Nephron progenitor cell (in vitro differentiated cells): ENCODE measurements around the gene RASSF9.

ENCODE experiments used
- DNase-seq: peaks from one replicate; pipeline ENCODE4 v3.0.0; 2021
- H3K27ac Mint-ChIP-seq: 2 replicates; pipeline ENCODE4 v1.8.0; 2021; ENCODE audit warnings: mild to moderate bottlenecking, moderate library complexity, mixed read lengths
- H3K27me3 Mint-ChIP-seq: 2 replicates; pipeline ENCODE4 v1.8.0; 2021; ENCODE audit warnings: mild to moderate bottlenecking, low read depth, mixed read lengths; ENCODE audit not compliant: poor library complexity
- H3K36me3 Mint-ChIP-seq: 2 replicates; pipeline ENCODE4 v1.8.0; 2021; ENCODE audit warnings: low read depth, mixed read lengths
- H3K4me1 Mint-ChIP-seq: 2 replicates; pipeline ENCODE4 v1.8.0; 2021; ENCODE audit warnings: mixed read lengths
- H3K4me3 Mint-ChIP-seq: 2 replicates; pipeline ENCODE4 v1.8.0; 2021; ENCODE audit warnings: mild to moderate bottlenecking, moderate library complexity, mixed read lengths
- H3K9me3 Mint-ChIP-seq: 2 replicates; pipeline ENCODE4 v1.8.0; 2021; ENCODE audit warnings: mild to moderate bottlenecking, moderate library complexity, mixed read lengths
- TF ChIP-seq, protein P1 (sequence below): fragments of 200-600 bp; sonication (generic); IDR thresholded peaks from 2 replicates; pipeline ENCODE4 v1.5.0; 2021; ENCODE audit warnings: antibody characterized with exemption

The RASSF9 gene

DNA sequence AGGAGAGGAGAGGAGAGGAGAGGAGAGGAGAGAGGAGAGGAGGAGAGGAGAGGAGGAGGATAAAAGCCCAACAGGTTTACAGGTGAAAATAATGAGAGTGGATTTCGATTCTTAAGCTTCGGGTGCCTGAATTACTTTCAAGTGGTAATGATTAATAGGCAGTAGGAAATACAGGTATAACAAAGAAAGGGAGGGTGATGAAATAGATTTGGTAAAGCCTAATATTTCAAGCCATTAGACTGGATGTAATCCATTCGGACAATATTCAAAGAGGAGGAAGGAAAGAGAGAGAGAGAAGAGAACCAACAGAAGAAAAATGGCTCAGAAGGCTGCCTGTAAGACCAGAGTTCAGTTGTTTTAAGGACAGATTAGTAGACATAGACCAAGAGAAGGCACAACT is 76.6 kb downstream of the RASSF9 start:
- H3K36me3 Mint-ChIP-seq, result no peaks in the 10 kb centered on the region
- H3K9me3 Mint-ChIP-seq, result peaks cover 15% of the 10 kb centered on the region
- H3K27ac Mint-ChIP-seq, result no peak overlapping the region
- H3K4me3 Mint-ChIP-seq, result no peak overlapping the region
- H3K27me3 Mint-ChIP-seq, result no peaks in the 10 kb centered on the region
- H3K4me1 Mint-ChIP-seq, result no peaks in the 10 kb centered on the region
- TF ChIP-seq, protein P1, sequence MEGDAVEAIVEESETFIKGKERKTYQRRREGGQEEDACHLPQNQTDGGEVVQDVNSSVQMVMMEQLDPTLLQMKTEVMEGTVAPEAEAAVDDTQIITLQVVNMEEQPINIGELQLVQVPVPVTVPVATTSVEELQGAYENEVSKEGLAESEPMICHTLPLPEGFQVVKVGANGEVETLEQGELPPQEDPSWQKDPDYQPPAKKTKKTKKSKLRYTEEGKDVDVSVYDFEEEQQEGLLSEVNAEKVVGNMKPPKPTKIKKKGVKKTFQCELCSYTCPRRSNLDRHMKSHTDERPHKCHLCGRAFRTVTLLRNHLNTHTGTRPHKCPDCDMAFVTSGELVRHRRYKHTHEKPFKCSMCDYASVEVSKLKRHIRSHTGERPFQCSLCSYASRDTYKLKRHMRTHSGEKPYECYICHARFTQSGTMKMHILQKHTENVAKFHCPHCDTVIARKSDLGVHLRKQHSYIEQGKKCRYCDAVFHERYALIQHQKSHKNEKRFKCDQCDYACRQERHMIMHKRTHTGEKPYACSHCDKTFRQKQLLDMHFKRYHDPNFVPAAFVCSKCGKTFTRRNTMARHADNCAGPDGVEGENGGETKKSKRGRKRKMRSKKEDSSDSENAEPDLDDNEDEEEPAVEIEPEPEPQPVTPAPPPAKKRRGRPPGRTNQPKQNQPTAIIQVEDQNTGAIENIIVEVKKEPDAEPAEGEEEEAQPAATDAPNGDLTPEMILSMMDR, result no peak
- DNase-seq, result no peak

GRCh38 chr12:85759091-85759490 is 77.1 kb downstream of the RASSF9 start:
- no peaks in the 10 kb centered on the region for H3K36me3 Mint-ChIP-seq
- no peaks in the 10 kb centered on the region for H3K4me1 Mint-ChIP-seq
- H3K27me3 Mint-ChIP-seq, result no peaks in the 10 kb centered on the region
- H3K27ac Mint-ChIP-seq, result no peak overlapping the region
- H3K9me3 Mint-ChIP-seq, result peaks cover 21% of the 10 kb centered on the region
- TF ChIP-seq, protein P1, result no peak
- no peak overlapping the region for H3K4me3 Mint-ChIP-seq
- no peak for DNase-seq

- no peaks in the 10 kb centered on the region for H3K4me1 Mint-ChIP-seq
- H3K27me3 Mint-ChIP-seq, result no peaks in the 10 kb centered on the region
- TF ChIP-seq, protein P1, result no peak
- no peak for DNase-seq
- no peaks in the 10 kb centered on the region for H3K36me3 Mint-ChIP-seq
- H3K4me3 Mint-ChIP-seq, result no peak overlapping the region
- H3K27ac Mint-ChIP-seq, result no peak overlapping the region
- H3K9me3 Mint-ChIP-seq, result peaks cover 22% of the 10 kb centered on the region
These were observed 80.4 kb downstream of the RASSF9 start for GRCh38 chr12:85755760-85756159.
